ENCODE measurements around the gene SRP68.

- no peak for TF ChIP-seq ZBTB33 (IDR thresholded peaks at IDR 0.05)
- TF ChIP-seq RXRA (IDR thresholded peaks at IDR 0.05) = no peak
- no peak for TF ChIP-seq CTCF (IDR thresholded peaks at IDR 0.05; ENCODE audit: low read depth, low read length, missing input control)
- TF ChIP-seq RAD21 (IDR thresholded peaks at IDR 0.05) = no peak
- no peak for TF ChIP-seq TAF1 (conservative IDR thresholded peaks at IDR 0.05)
- no peak for TF ChIP-seq HNF4G (IDR thresholded peaks at IDR 0.05)
- TF ChIP-seq ATF3 (IDR thresholded peaks at IDR 0.05) = no peak
- TF ChIP-seq REST (IDR thresholded peaks at IDR 0.05) = no peak
- TF ChIP-seq FOXA1 (IDR thresholded peaks at IDR 0.05) = no peak
- no peak for TF ChIP-seq GABPA (IDR thresholded peaks at IDR 0.05 in 1 of 2, conservative IDR thresholded peaks at IDR 0.05 in 1 of 2)
- no peak for TF ChIP-seq YY1 (IDR thresholded peaks at IDR 0.05)
- no peak for TF ChIP-seq MAX (IDR thresholded peaks at IDR 0.05)
- no peak for TF ChIP-seq JUND (IDR thresholded peaks at IDR 0.05)
- no peak for TF ChIP-seq SP1 (IDR thresholded peaks at IDR 0.05)
These were observed 6.5 kb downstream of the SRP68 start for GRCh38 chr17:76065775-76066174.
